CD4-positive, alpha-beta T cell treated with Interleukin-17A for 1 hour (primary cell): ENCODE data around the gene DIDO1.

Experiments
- DNase-seq: peaks from one replicate; pipeline ENCODE4 v3.0.0-alpha.2; 2020

Gene DIDO1

GRCh38 chr20:62907384-62908317 is 18.7 kb downstream of the DIDO1 start:
- DNase-seq: peak; percentile 53

- DNase-seq: no peak
These were observed 19.5 kb downstream of the DIDO1 start for GRCh38 chr20:62906647-62907375.

GRCh38 chr20:62906209-62906608 is 20.1 kb downstream of the DIDO1 start:
- no peak for DNase-seq

- DNase-seq: no peak
These were observed 20.7 kb downstream of the DIDO1 start for GRCh38 chr20:62905536-62906117.

GRCh38 chr20:62902926-62903615 is 23.2 kb downstream of the DIDO1 start:
- no peak for DNase-seq

GRCh38 chr20:62901891-62902290 is 24.4 kb downstream of the DIDO1 start:
- DNase-seq: no peak

GRCh38 chr20:62900692-62901584 is 25.4 kb downstream of the DIDO1 start:
- peak; percentile 32 for DNase-seq

GRCh38 chr20:62900052-62900691 is 26.1 kb downstream of the DIDO1 start:
- DNase-seq: peak; percentile 84

GRCh38 chr20:62899633-62900051 is 26.7 kb downstream of the DIDO1 start:
- DNase-seq: no peak

- no peak for DNase-seq
These were observed 27.2 kb downstream of the DIDO1 start for GRCh38 chr20:62898970-62899632.

GRCh38 chr20:62898093-62898964 is 28.0 kb downstream of the DIDO1 start:
- DNase-seq: no peak

GRCh38 chr20:62897666-62898065 is 28.6 kb downstream of the DIDO1 start:
- DNase-seq: no peak

- no peak for DNase-seq
These were observed 29.8 kb downstream of the DIDO1 start for GRCh38 chr20:62896526-62896925.

- no peak for DNase-seq
These were observed 30.8 kb downstream of the DIDO1 start for GRCh38 chr20:62895539-62895938.

- DNase-seq: no peak
These were observed 32.0 kb downstream of the DIDO1 start for GRCh38 chr20:62894261-62894660.

- no peak for DNase-seq
These were observed 32.6 kb downstream of the DIDO1 start for GRCh38 chr20:62893700-62894099.

- DNase-seq: no peak
These were observed 33.7 kb downstream of the DIDO1 start for GRCh38 chr20:62892348-62893304.

- peak; percentile 40 for DNase-seq
These were observed 35.2 kb downstream of the DIDO1 start for GRCh38 chr20:62891111-62891510.

- no peak for DNase-seq
These were observed 35.9 kb downstream of the DIDO1 start for GRCh38 chr20:62890444-62890843.
